GM21737 (cell line): Measurements from ENCODE around the gene MVD.

ENCODE experiments used
- ATAC-seq: cut with Tn5 transposase; IDR thresholded peaks from one replicate; pipeline ENCODE4 v1.9.1; 2021; ENCODE audit warnings: mild to moderate bottlenecking, moderate library complexity; ENCODE audit not compliant: unreplicated experiment

MVD gene

GRCh38 chr16:88627531-88628411, 35.1 kb downstream of the MVD start:
- ATAC-seq, result no peak

GRCh38 chr16:88626646-88627045, 36.2 kb downstream of the MVD start:
- ATAC-seq, result no peak

GRCh38 chr16:88624977-88625576, 37.8 kb downstream of the MVD start:
- ATAC-seq, result no peak

- no peak for ATAC-seq
Observed at GRCh38 chr16:88624481-88624880, 38.4 kb downstream of the MVD start.

GRCh38 chr16:88623858-88624257, 39.0 kb downstream of the MVD start:
- ATAC-seq, result no peak

- no peak for ATAC-seq
Observed at GRCh38 chr16:88622866-88623265, 40.0 kb downstream of the MVD start.

GRCh38 chr16:88622125-88622524, 40.8 kb downstream of the MVD start:
- ATAC-seq, result no peak

GRCh38 chr16:88619859-88620815, 42.8 kb downstream of the MVD start:
- ATAC-seq, result no peak

GRCh38 chr16:88618956-88619667, 43.8 kb downstream of the MVD start:
- ATAC-seq, result no peak

GRCh38 chr16:88618182-88618955, 44.5 kb downstream of the MVD start:
- ATAC-seq, result no peak

GRCh38 chr16:88617268-88618031, 45.4 kb downstream of the MVD start:
- ATAC-seq, result no peak

GRCh38 chr16:88616736-88617135, 46.2 kb downstream of the MVD start:
- no peak for ATAC-seq

GRCh38 chr16:88616320-88616719, 46.6 kb downstream of the MVD start:
- ATAC-seq, result no peak

GRCh38 chr16:88614818-88615580, 47.9 kb downstream of the MVD start:
- no peak for ATAC-seq

- ATAC-seq, result no peak
Observed at GRCh38 chr16:88613911-88614817, 48.7 kb downstream of the MVD start.

- no peak for ATAC-seq
Observed at GRCh38 chr16:88613293-88613692, 49.6 kb downstream of the MVD start.
